ENCODE data around the gene CYBC1. TPM values are rescaled to one million over a fixed set of nuclear protein-coding genes. Genes with fewer than 3 reads are reported as not detected.

CYBC1 gene
- total RNA-seq, 1 experiment from 2014 or later = 71.7 TPM

GRCh38 chr17:82445542-82445941 lies 5.0 kb downstream of the CYBC1 start (continued):
- TF ChIP-seq ZMAT4 (CRISPR knock-in tag; IDR thresholded peaks at IDR 0.05) (no peak), JAZF1 (CRISPR knock-in tag; IDR thresholded peaks at IDR 0.05) (no peak), FOXP1 (CRISPR knock-in tag; IDR thresholded peaks at IDR 0.05; ENCODE audit: borderline replicate concordance) (no peak), ZNF396 (CRISPR knock-in tag; IDR thresholded peaks at IDR 0.05; ENCODE audit: borderline replicate concordance) (no peak)

- ATAC-seq (no peak), DNase-seq (ENCODE audit: low spot score) (no peak)
- POLR2A ChIA-PET = no interaction called here
- H3K36me3 Mint-ChIP-seq = peaks cover 7% of the 10 kb centered on the region
- no peaks in the 10 kb centered on the region for H3K9me3 Mint-ChIP-seq
- peaks cover 19% of the 10 kb centered on the region for H3K4me1 Mint-ChIP-seq
- TF ChIP-seq MLX (CRISPR knock-in tag; IDR thresholded peaks at IDR 0.05) (no peak), ZMAT4 (CRISPR knock-in tag; IDR thresholded peaks at IDR 0.05) (no peak), AR (CRISPR knock-in tag; IDR thresholded peaks at IDR 0.05) (no peak), NFYB (CRISPR knock-in tag; conservative IDR thresholded peaks at IDR 0.05; ENCODE audit: low read depth) (no peak), ZNF317 (CRISPR knock-in tag; IDR thresholded peaks at IDR 0.05; ENCODE audit: borderline replicate concordance, low read depth) (no peak), FOXP1 (CRISPR knock-in tag; IDR thresholded peaks at IDR 0.05; ENCODE audit: borderline replicate concordance) (no peak), E2F1 (CRISPR knock-in tag; IDR thresholded peaks at IDR 0.05) (no peak), ELF4 (CRISPR knock-in tag; IDR thresholded peaks at IDR 0.05; ENCODE audit: low read depth) (no peak), SMAD3 (CRISPR knock-in tag; IDR thresholded peaks at IDR 0.05; ENCODE audit: borderline replicate concordance) (no peak), GABPB1 (CRISPR knock-in tag; IDR thresholded peaks at IDR 0.05) (no peak), ZNF232 (CRISPR knock-in tag; IDR thresholded peaks at IDR 0.05) (no peak), ATF2 (CRISPR knock-in tag; IDR thresholded peaks at IDR 0.05; ENCODE audit: borderline replicate concordance, low read depth) (no peak), USF1 (CRISPR knock-in tag; IDR thresholded peaks at IDR 0.05) (no peak), NFE2L1 (CRISPR knock-in tag; IDR thresholded peaks at IDR 0.05) (no peak), SOX15 (CRISPR knock-in tag; IDR thresholded peaks at IDR 0.05) (no peak), ATF3 (CRISPR knock-in tag; conservative IDR thresholded peaks at IDR 0.05) (no peak), ZNF219 (CRISPR knock-in tag; IDR thresholded peaks at IDR 0.05; ENCODE audit: borderline replicate concordance) (no peak), ZNF281 (CRISPR knock-in tag; IDR thresholded peaks at IDR 0.05) (no peak), ZNF671 (CRISPR knock-in tag; IDR thresholded peaks at IDR 0.05) (no peak), PRRX2 (CRISPR knock-in tag; IDR thresholded peaks at IDR 0.05) (no peak)
- CTCF ChIA-PET = no interaction called here
- no peak overlapping the region for H3K27ac Mint-ChIP-seq
- H3K4me3 Mint-ChIP-seq = no peak overlapping the region
- H3K27me3 Mint-ChIP-seq (ENCODE audit: low read depth) = no peaks in the 10 kb centered on the region
Observed at GRCh38 chr17:82444941-82445521, 5.5 kb downstream of the CYBC1 start.

All from WTC11 (cell line).